NCI-H146 treated with DMSO at 0.1 percent for 48 hours (cell line): ENCODE measurements around the gene P3H3.

Experiments
- DNase-seq: peaks from one replicate; lab custom pipeline; 2025; ENCODE audit not compliant: unreplicated experiment; lab: John Stamatoyannopoulos, UW

The P3H3 gene

DNA sequence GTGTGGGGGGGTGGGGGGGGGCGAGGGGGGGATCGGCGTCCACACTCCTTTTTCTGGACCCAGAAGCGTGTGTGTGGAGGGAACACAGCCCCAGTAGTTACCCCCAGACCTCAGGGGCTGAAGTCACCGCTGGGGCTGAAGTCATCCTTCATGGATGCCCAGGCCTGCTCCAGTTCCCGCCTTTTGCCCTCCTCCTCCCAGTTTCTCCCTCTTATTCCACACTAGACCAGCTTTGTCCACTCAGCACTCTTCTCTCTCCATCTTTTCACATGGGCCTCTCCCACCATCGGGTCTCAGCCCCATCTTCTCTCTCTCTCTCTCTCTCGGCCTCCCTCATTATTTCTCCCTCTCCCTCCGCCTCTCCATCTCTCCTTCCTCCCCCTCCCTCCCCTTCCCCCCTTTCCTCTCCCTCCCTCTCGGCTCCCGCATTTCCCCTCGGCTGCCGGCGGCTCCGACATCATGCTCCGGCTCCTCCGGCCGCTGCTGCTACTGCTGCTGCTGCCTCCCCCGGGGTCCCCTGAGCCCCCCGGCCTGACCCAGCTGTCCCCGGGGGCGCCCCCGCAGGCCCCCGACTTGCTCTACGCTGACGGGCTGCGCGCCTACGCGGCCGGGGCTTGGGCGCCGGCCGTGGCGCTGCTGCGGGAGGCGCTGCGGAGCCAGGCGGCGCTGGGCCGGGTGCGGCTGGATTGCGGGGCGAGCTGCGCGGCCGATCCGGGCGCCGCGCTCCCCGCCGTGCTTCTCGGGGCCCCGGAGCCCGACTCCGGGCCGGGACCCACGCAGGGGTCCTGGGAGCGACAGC, at the start of gene P3H3:
P3H3 (plus strand) TSS at position 426 of the 799 bp plus-strand sequence; CDS start at position 460, 34 bp downstream.
- peak; percentile 75 for DNase-seq

- DNase-seq, result peak; percentile 96
Measured at GRCh38 chr12:6778574-6779550, 49.3 kb upstream of the P3H3 start.

DNA sequence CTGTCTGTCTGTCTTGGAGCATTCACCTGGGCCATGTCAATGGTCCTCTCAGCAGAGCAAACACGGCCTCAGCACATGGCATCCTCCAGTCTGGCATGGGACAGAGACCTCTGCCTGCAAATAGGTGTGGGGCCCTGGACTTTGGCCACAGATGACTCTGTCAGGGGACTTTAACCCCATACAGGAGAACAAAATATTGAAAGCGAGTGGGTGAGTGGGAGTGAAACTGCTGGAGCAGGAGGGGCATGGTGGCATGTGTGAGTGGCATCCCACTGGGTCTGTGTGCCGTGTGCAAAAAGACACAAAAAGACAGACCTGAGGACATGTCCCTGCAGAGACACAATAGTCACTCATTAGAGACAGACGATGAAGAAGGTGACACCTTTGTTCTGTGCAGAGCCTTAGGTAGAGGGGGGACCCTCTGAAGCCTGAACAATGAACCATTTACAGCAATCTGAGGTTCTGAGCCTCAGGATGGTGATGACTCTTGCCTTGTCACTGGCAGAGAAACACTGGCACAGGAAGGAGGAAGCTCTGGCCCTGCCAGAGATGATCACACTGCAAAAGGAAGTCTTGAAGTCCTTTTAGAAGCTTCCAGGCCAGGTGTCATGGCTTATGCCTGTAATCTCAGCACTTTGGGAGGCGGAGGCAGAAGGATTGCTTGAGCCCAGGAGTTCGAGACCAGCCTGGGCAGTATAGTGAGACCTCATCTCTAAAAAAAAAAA, 48.3 kb upstream of the P3H3 start:
- DNase-seq, result no peak

DNA sequence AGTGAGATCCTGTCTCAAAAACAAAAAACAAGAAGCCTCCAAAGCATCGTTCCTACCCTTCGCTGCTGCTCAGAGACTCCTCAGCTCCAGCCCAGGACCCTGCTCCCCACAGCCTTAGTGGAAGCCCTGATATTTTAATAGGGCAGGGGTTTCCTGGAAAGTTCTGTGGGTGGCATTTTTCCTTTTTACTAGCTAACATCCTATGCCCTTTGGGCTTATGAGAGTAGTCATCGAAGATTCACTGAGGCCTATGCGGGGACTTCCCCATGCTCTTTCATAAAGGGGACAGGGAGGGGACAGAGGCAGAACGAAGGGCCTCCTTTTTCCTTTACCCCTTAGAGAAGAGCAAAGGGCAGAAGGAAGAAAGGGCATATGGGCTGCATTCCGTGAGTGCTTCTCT, 47.6 kb upstream of the P3H3 start:
- DNase-seq, result no peak

DNA sequence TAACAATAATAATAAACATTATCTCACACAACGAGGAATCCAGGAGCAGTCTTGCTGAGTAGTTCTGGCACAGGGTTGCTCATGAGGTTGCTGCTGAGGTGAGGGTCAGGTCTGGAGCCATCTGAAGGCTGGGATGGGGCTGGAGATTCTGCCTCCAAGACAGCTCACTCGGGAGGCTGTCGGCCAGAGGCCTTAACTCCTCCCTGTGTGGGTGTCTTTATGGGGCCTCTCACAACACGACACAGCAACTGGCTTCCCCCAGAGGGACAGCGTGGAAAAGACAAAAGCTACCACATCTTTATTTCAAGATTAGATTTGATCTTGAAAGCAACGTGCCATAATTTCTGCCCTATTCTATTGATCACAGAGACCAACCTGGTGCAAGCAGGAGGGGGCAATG, 46.1 kb upstream of the P3H3 start:
- DNase-seq, result no peak

DNA sequence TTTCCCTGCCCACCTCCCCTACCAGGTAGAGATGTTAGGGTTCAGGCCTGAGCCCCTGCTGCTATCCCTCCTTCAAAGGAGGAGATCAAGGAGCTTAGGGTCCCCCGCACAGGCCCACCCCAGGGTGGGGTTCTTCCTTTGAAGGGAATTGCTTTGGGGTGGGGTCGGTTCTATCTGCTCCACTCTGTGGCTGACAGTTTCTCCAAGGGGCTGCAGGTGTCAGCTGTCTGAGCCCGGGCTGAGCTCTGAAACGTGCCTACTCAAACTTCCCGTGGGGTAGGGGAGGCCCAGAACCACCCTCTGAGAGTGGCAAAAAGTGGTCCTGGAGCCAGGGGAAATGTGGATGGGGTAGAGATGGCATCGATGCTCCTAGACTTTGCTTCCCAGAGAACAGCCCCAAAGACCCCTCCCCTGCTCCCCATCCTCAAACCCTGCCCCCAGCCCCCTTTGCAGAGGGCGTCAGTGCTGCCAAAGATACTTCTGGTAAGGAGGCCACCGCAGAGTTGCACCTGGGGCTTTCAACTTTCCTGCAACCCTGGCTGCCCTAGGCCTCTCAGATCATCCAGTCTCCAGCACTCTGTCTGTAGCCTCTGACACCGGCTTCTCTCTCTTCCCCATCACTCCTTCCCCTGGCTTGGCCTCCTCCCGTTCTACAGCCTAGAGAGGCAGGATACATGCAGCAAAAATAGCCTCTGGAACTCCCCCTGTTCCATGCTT, 45.2 kb upstream of the P3H3 start:
- DNase-seq, result no peak

DNA sequence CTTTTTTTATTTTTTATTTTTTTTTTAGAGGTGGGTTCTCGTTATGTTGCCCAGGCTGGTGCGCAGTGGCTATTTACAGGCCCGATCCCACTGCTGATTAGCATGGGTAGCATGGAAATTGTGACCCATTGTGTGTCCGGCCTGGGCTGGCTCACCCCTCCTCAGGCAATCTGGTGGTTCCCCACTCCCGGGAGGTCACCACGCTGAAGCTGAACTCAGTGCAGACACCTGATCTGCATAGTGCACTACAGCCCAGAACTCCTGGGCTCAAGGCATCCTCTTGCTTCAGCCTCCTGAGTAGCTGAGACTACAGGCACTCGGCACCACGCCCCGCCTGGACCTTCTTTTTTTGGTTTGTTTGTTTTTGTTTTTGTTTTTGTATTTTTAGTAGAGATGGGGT, 44.4 kb upstream of the P3H3 start:
- no peak for DNase-seq

- no peak for DNase-seq
Measured at GRCh38 chr12:6784296-6784695, 43.9 kb upstream of the P3H3 start.

GRCh38 chr12:6784761-6785160, 43.4 kb upstream of the P3H3 start:
- no peak for DNase-seq

DNA sequence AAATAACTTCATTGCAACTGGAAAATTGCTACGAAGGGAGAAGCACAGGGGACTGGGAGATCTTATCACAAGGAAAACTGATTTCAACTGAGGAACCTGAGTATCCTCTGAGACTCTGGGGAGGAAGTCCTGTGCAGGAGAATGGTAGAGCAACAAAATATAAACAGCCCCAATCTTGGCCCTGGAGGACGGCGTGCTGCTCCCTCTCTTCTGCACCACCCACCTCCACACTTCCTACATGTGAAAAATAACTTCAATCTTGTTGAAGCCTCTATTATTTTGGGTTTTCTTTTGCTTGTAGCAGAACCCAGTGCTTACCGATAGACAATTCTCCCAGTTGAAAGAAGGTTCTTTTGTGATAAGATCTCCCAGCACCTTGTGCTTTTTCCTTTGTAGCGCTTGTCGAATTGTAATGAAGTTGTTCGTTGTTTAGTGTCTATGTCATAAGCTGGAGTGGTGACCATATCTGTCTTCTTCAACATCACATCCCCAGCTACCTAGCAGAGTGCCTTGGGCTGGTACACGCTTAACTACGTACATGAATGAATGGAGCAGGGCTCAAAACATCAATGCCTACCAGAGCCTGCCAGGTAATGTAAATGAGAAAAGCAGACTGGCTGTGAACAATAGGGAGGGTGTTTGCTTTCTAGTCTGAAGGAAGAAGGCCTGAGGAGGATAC, 41.7 kb upstream of the P3H3 start:
- no peak for DNase-seq

DNA sequence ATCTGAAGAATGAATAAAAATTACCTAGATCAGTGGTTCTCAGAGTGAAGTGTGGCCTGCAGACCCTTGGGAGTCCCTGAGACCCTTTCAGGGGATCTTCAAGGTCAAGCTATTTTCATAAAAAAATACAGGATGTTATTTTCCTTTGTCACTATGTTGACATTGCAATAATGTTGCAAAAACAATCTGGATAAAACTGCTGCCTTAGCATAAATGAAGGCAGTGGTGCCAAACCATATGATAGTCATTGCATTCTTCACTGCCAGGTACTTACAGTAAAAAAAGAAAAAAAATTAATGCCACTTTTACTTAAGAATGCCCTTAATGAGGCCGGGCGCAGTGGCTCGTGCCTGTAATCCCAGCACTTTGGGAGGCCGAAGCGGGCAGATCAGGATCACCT, 40.9 kb upstream of the P3H3 start:
- no peak for DNase-seq

- no peak for DNase-seq
Measured at GRCh38 chr12:6788972-6789924, 39.0 kb upstream of the P3H3 start, which contains the start of gene CD4. Gene CD4 (plus strand): TSS chr12:6789528. CDS start chr12:6800139, 10,611 bp downstream.

- DNase-seq, result no peak
Measured at GRCh38 chr12:6790496-6791150, 37.6 kb upstream of the P3H3 start.

DNA sequence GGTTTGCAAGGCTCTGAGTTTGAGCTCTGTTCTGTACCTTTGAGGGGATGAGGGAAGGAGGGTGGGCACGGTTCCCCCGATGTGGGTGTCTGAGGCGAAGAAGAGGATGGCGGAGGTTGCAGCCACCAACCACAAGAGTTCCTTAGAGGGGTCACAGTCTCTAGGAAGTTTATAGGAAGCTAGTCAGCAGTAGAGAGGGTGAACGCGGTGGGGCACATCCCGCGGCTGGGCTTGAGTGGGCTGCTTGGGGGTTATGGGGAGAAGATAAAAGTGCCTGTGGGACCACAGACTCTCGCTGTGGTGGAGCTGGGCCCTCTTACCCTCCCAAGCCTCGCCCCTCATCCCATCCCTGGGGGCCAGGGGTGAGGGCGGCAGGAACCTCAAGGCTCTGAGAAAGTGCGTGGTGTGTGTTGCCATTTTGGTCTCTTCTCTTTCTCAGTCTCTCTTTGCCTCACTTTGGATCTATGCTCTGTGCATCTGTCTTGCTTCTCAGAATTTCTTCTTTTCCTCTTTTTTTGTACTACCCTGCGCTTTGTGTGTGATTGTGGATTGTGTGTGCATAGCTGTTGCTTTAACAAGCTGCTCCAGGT, 36.2 kb upstream of the P3H3 start:
- no peak for DNase-seq

- no peak for DNase-seq
Measured at GRCh38 chr12:6792522-6793201, 35.5 kb upstream of the P3H3 start.

DNA sequence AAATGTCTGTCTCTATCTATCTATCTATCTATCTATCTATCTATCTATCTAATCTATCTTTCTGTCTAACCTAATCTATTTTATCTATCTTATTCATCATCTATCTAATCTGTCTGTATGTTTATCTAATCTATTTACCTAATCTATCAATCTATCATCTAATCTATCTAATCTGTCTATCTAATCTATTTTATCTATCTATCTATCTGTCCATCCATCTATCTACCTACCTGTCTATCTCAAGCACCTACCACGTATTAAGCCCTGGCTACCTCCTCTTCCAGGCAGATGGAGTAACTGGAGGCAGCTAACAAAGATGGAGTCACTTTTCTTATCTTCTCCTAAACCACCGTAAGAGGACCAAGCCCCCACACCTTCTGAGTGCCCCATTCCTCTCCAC, 33.1 kb upstream of the P3H3 start:
- no peak for DNase-seq

DNA sequence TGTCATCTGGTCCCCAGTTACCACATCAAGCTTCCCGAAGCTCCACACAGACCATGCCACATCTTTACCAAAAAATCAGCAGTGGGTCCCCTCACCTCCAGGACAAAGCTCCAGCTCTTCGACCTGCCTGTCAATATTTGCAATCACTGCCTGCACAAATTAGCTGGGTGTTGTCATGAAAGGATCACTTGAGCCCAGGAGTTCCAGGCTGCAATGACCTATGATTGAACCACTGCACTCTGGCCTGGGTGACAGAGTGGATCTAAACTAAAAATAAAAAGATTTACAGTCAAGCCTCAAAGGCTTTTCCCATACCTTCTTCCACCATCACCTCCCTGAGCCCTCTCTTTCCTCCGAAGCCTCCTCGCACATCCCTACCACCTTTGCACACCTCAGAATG, 31.6 kb upstream of the P3H3 start:
- no peak for DNase-seq
